Adrenal gland (tissue), 12 donors: ENCODE results near the gene ATP8B2. TPM values are rescaled to one million over a fixed set of nuclear protein-coding genes. Genes with fewer than 3 reads are reported as not detected.

Experiments used
- DNase-seq, 7 donors: peaks; one replicate each; pipeline ENCODE4 v3.0.0-alpha.2; 2019 to 2020
- H3K27ac ChIP-seq, 5 donors: fragments of 200-600 bp; sonication (generic) in 4 of 5; 1 replicate in 3 of 5; 2 replicates in 2 of 5; pipeline versions ENCODE4 v1.5.1 to v1.8.0; 2016 to 2020; ENCODE audit warnings: mild to moderate bottlenecking in 1 of 5
- H3K27me3 ChIP-seq: fragments of 200-600 bp; 2 replicates; pipeline ENCODE4 v1.8.0; 2021
- H3K36me3 ChIP-seq, 2 donors: fragments of 200-600 bp; replicated peaks in 1 of 2; 1 replicate in 1 of 2; 2 replicates in 1 of 2; pipeline versions ENCODE4 v1.5.1 to v1.8.0; 2018 to 2022
- H3K4me1 ChIP-seq, 2 donors: fragments of 200-600 bp; replicated peaks in 1 of 2; 1 replicate in 1 of 2; 2 replicates in 1 of 2; pipeline versions ENCODE4 v1.5.1 to v1.8.0; 2018 to 2021
- H3K4me3 ChIP-seq, 4 donors: fragments of 200-600 bp; sonication (generic) in 3 of 4; one replicate each; pipeline ENCODE4 v1.5.1; 2016 to 2018
- H3K9me3 ChIP-seq, 3 donors: fragments of 200-600 bp; sonication (generic) in 1 of 3; replicated peaks in 1 of 3; 1 replicate in 2 of 3; 2 replicates in 1 of 3; pipeline versions ENCODE4 v1.5.1 to v1.8.0; 2016 to 2021
- CTCF ChIP-seq, 6 experiments: fragments of 450-650 bp in 4 of 6; fragments of 200-600 bp in 2 of 6; sonication (generic) in 1 of 6; IDR thresholded peaks; 1 replicate in 5 of 6; 2 replicates in 1 of 6; pipeline versions ENCODE4 v1.5.1 to v1.8.0; 2016 to 2021; ENCODE audit warnings: antibody characterized with exemption in 6 of 6, mild to moderate bottlenecking in 2 of 6, moderate library complexity in 1 of 6
- POLR2A ChIP-seq, 2 donors: fragments of 450-650 bp; IDR thresholded peaks; one replicate each; pipeline ENCODE4 v1.6.1; 2017; ENCODE audit warnings: antibody characterized with exemption in 2 of 2, mild to moderate bottlenecking in 2 of 2, moderate library complexity in 1 of 2
- WGBS, 4 donors: extraction: QIAGEN DNeasy Blood & Tissue Kit in 2 of 4; methylation state at CpG; one replicate each; pipeline versions ENCODE4 v1.1.5 to v1.1.7; 2013 to 2017; 5-methylcytosine and 5-hydroxymethylcytosine counted together
- intact Hi-C, 2 donors: fragments of 100-400 bp; cut with DNase I; formaldehyde crosslinking; loops; one replicate each; pipeline versions ENCODE4 v1.14.1 to v1.15.0; 2022 to 2023
- polyA plus RNA-seq, 3 donors: library from polyadenylated mRNA; stranded (reverse); fragments of 200-250 nt in 2 of 3; fragments of 350-450 nt in 1 of 3; fragmentation: Illumina TruSeq in 1 of 3; extraction: RNeasy Lipid Tissue Mini Kit (QIAGEN cat#74804) in 1 of 3; gene quantifications; one replicate each; pipeline ENCODE4 v1.2.3, GENCODE V29; 2013 to 2014
- small RNA-seq, 2 donors: library from RNA; depleted of rRNA; stranded (forward); fragments of <200 nt; gene quantifications; one replicate each; pipeline ENCODE3, GENCODE V24; 2016
- total RNA-seq, 9 donors: library from RNA; depleted of rRNA in 4 of 9; stranded (reverse); fragments of >200 nt in 4 of 9; fragments of 120-200 nt in 1 of 9; fragmentation: NEBNext Ultra II Directional in 1 of 9; extraction: Animal tissue kit (Norgen Biotek cat#: 25700) in 1 of 9; gene quantifications; one replicate each; pipeline versions ENCODE4 v1.1.0 to v1.2.4, GENCODE V29; 2013 to 2023
- donor health status: healthy with polysubstance abuse.
- donor health status: Bipolar disorder and iron deficiency.
- donor health status: DM: yes; HTN: yes; CAD: no.
- donor health status: DM: no; HTN: no; CAD: no.
- donor health status: DM: no; HTN: no; CAD: no.
- donor health status: DM: yes; HTN: yes; CAD: no.

ATP8B2 gene
- total and polyA plus RNA-seq, 12 donors = 9.9 to 80.8 (median 23.8) TPM

GRCh38 chr1:154398678-154399077 lies 73.4 kb downstream of the ATP8B2 start:
- Histone ChIP-seq H3K36me3 (no peaks in the 10 kb centered on the region), H3K4me3 (no peak overlapping the region), H3K27ac (no peak overlapping the region), H3K9me3 (no peaks in the 10 kb centered on the region), H3K27me3 (no peaks in the 10 kb centered on the region), H3K4me1 (no peaks in the 10 kb centered on the region)
- WGBS, 4 donors = 90 to 99% (median 95%) methylated on average over 4 of the region's 4 CpGs
- no peak for DNase-seq
- TF ChIP-seq POLR2A (IDR thresholded peaks at IDR 0.05) (no peak), CTCF (IDR thresholded peaks at IDR 0.05) (no peak)
- intact Hi-C loops = no loop called here

- no peak overlapping the region for H3K4me3 ChIP-seq
- intact Hi-C loops = loop anchor here in 1 of 2 donors (10.0 kb wide), 1 partner anchor 74 kb away; no protein-coding TSS in a partner anchor
- no peaks in the 10 kb centered on the region for H3K9me3 ChIP-seq
- no peaks in the 10 kb centered on the region for H3K36me3 ChIP-seq
- H3K4me1 ChIP-seq = peaks cover 3 to 5% of the 10 kb centered on the region in 2 donors
- TF ChIP-seq POLR2A (IDR thresholded peaks at IDR 0.05) (no peak), CTCF (IDR thresholded peaks at IDR 0.05) (no peak)
- H3K27me3 ChIP-seq = no peaks in the 10 kb centered on the region
- WGBS, 4 donors = 66 to 75% (median 74%) methylated on average over 4 of the region's 4 CpGs
- no peak for DNase-seq
- H3K27ac ChIP-seq = no peak overlapping the region
Observed at GRCh38 chr1:154400381-154400801, 75.1 kb downstream of the ATP8B2 start.

Small RNA genes lying within 50 kb of the gene (small RNA-seq; reads per million reads assigned to genes)
- gene RF00273 = 0 reads per million in 2 donors
- 0 reads per million in 2 donors for gene RNU6-121P
- 0 reads per million in 2 donors for gene RNU6-239P
- gene RNU7-57P = 0 reads per million in 2 donors

Other genes starting within 250 kb of the ATP8B2 start
- gene NUP210L, start 170.5 kb upstream of the ATP8B2 start, total RNA-seq = under 1 TPM in 4 of 9 donors, not detected in 5; 0.04 to 0.07 (median 0.06) TPM
- gene NUP210L, start 170.5 kb upstream of the ATP8B2 start, polyA plus RNA-seq = under 1 TPM in 1 of 3 donors, not detected in 2; 0.03 TPM
- 100 to 1,000 TPM; 246 to 357 (median 272) TPM for gene TPM3, start 133.4 kb upstream of the ATP8B2 start, total RNA-seq
- 100 to 1,000 TPM; 104 to 465 (median 111) TPM for gene TPM3, start 133.4 kb upstream of the ATP8B2 start, polyA plus RNA-seq
- not detected for gene CFAP141, start 119.2 kb upstream of the ATP8B2 start, total RNA-seq
- gene CFAP141, start 119.2 kb upstream of the ATP8B2 start, polyA plus RNA-seq = under 1 TPM in 1 of 3 donors, not detected in 2; 0.51 TPM
- gene UBAP2L, start 104.6 kb upstream of the ATP8B2 start, total RNA-seq = 100 to 1,000 TPM in 4 of 9 donors, 10 to 100 TPM in 5; 51.0 to 152 (median 78.7) TPM
- 100 to 1,000 TPM in 2 of 3 donors, 10 to 100 TPM in 1; 88.9 to 185 (median 101) TPM for gene UBAP2L, start 104.6 kb upstream of the ATP8B2 start, polyA plus RNA-seq
- gene HAX1, start 52.9 kb upstream of the ATP8B2 start, total RNA-seq = 100 to 1,000 TPM in 3 of 9 donors, 10 to 100 TPM in 6; 80.7 to 121 (median 98.1) TPM
- gene HAX1, start 52.9 kb upstream of the ATP8B2 start, polyA plus RNA-seq = 100 to 1,000 TPM; 180 to 243 (median 182) TPM
- gene AQP10, start 4.4 kb upstream of the ATP8B2 start, total RNA-seq = under 1 TPM in 1 of 9 donors, not detected in 8; 0.06 TPM
- not detected for gene AQP10, start 4.4 kb upstream of the ATP8B2 start, polyA plus RNA-seq
- 10 to 100 TPM in 8 of 9 donors, 1 to 10 TPM in 1; 6.5 to 43.0 (median 23.2) TPM for gene IL6R, start 79.8 kb downstream of the ATP8B2 start, total RNA-seq
- 1 to 10 TPM; 4.4 to 5.4 (median 5.3) TPM for gene IL6R, start 79.8 kb downstream of the ATP8B2 start, polyA plus RNA-seq
- 1 to 10 TPM in 6 of 9 donors, under 1 TPM in 2, not detected in 1; 0.55 to 7.5 (median 2.6) TPM for gene TDRD10, start 176.7 kb downstream of the ATP8B2 start, total RNA-seq
- 10 to 100 TPM in 2 of 3 donors, 1 to 10 TPM in 1; 1.3 to 24.9 (median 22.8) TPM for gene TDRD10, start 176.7 kb downstream of the ATP8B2 start, polyA plus RNA-seq
- 10 to 100 TPM in 8 of 9 donors, 1 to 10 TPM in 1; 6.4 to 30.7 (median 18.3) TPM for gene SHE, start 176.9 kb downstream of the ATP8B2 start, total RNA-seq
- 10 to 100 TPM; 11.4 to 14.7 (median 12.7) TPM for gene SHE, start 176.9 kb downstream of the ATP8B2 start, polyA plus RNA-seq
- gene UBE2Q1, start 233.1 kb downstream of the ATP8B2 start, total RNA-seq = 100 to 1,000 TPM in 2 of 9 donors, 10 to 100 TPM in 7; 15.7 to 102 (median 38.1) TPM
- gene UBE2Q1, start 233.1 kb downstream of the ATP8B2 start, polyA plus RNA-seq = 10 to 100 TPM; 31.1 to 83.8 (median 33.2) TPM
- gene CHRNB2, start 242.3 kb downstream of the ATP8B2 start, total RNA-seq = 1 to 10 TPM in 3 of 9 donors, under 1 TPM in 6; 0.06 to 2.2 (median 0.54) TPM
- 1 to 10 TPM in 2 of 3 donors, under 1 TPM in 1; 0.37 to 1.9 (median 1.6) TPM for gene CHRNB2, start 242.3 kb downstream of the ATP8B2 start, polyA plus RNA-seq